Suprapubic skin (tissue), 4 donors: ENCODE data around the gene MME. TPM values are rescaled to one million over a fixed set of nuclear protein-coding genes. Genes with fewer than 3 reads are reported as not detected.

Source experiments
- DNase-seq, 2 donors: peaks; one replicate each; pipeline ENCODE4 v3.0.0-alpha.2; 2019; ENCODE audit warnings: low spot score in 2 of 2
- H3K27ac ChIP-seq: fragments of 200-600 bp; sonication (generic); one replicate; pipeline ENCODE4 v1.5.1; 2019
- H3K27me3 ChIP-seq: fragments of 200-600 bp; sonication (generic); one replicate; pipeline ENCODE4 v1.5.1; 2019
- H3K36me3 ChIP-seq: fragments of 200-600 bp; sonication (generic); one replicate; pipeline ENCODE4 v1.5.1; 2019
- H3K4me1 ChIP-seq: fragments of 200-600 bp; sonication (generic); one replicate; pipeline ENCODE4 v1.5.1; 2019
- H3K4me3 ChIP-seq: fragments of 200-600 bp; sonication (generic); one replicate; pipeline ENCODE4 v1.5.1; 2019; ENCODE audit warnings: mild to moderate bottlenecking
- H3K9me3 ChIP-seq: fragments of 200-600 bp; sonication (generic); one replicate; pipeline ENCODE4 v1.5.1; 2019
- EP300 ChIP-seq: sonication (generic); formaldehyde crosslinking; IDR thresholded peaks from one replicate; pipeline ENCODE4 v1.6.1; 2017; ENCODE audit warnings: antibody characterized with exemption
- POLR2A ChIP-seq, 2 donors: fragments of 450-650 bp; IDR thresholded peaks; one replicate each; pipeline ENCODE4 v1.6.1; 2017; ENCODE audit warnings: antibody characterized with exemption in 2 of 2, mild to moderate bottlenecking in 2 of 2, moderate library complexity in 2 of 2
- POLR2AphosphoS5 ChIP-seq, 3 donors: sonication (generic); formaldehyde crosslinking; IDR thresholded peaks; one replicate each; pipeline ENCODE4 v1.6.1; 2017; ENCODE audit warnings: antibody characterized with exemption in 3 of 3
- WGBS: methylation state at CpG from one replicate; pipeline ENCODE4 v1.1.5; 2018; 5-methylcytosine and 5-hydroxymethylcytosine counted together
- total RNA-seq, 4 donors: library from RNA; depleted of rRNA; stranded (reverse); fragments of >200 nt; gene quantifications; one replicate each; pipeline ENCODE4 v1.1.0, GENCODE V29; 2016
- TF ChIP-seq, protein P1 (sequence below), 2 donors: fragments of 200-600 bp in 1 of 2; fragments of 450-650 bp in 1 of 2; sonication (generic) in 1 of 2; IDR thresholded peaks; one replicate each; pipeline ENCODE4 v1.5.1; 2016 to 2019; ENCODE audit warnings: antibody characterized with exemption in 2 of 2, mild to moderate bottlenecking in 1 of 2, moderate library complexity in 1 of 2

MME gene
- total RNA-seq, 4 donors from 2014 or later, result 1.9 to 8.2 (median 6.4) TPM

GRCh38 chr3:155080692-155081091, 573 bp downstream of the MME start:
- DNase-seq, result no peak
- Histone ChIP-seq H3K9me3 (no peaks in the 10 kb centered on the region), H3K4me3 (peak overlapping the region; percentile 59), H3K4me1 (peaks cover 21% of the 10 kb centered on the region), H3K27me3 (peaks cover 22% of the 10 kb centered on the region), H3K27ac (no peak overlapping the region), H3K36me3 (no peaks in the 10 kb centered on the region)
- WGBS, result 27% methylated on average over 8 of the region's 8 CpGs
- TF ChIP-seq EP300, result no peak
- TF ChIP-seq, protein P1, sequence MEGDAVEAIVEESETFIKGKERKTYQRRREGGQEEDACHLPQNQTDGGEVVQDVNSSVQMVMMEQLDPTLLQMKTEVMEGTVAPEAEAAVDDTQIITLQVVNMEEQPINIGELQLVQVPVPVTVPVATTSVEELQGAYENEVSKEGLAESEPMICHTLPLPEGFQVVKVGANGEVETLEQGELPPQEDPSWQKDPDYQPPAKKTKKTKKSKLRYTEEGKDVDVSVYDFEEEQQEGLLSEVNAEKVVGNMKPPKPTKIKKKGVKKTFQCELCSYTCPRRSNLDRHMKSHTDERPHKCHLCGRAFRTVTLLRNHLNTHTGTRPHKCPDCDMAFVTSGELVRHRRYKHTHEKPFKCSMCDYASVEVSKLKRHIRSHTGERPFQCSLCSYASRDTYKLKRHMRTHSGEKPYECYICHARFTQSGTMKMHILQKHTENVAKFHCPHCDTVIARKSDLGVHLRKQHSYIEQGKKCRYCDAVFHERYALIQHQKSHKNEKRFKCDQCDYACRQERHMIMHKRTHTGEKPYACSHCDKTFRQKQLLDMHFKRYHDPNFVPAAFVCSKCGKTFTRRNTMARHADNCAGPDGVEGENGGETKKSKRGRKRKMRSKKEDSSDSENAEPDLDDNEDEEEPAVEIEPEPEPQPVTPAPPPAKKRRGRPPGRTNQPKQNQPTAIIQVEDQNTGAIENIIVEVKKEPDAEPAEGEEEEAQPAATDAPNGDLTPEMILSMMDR (IDR thresholded peaks at IDR 0.05), result no peak
- TF ChIP-seq POLR2AphosphoS5 (IDR thresholded peaks at IDR 0.05), result no peak
- no peak for TF ChIP-seq POLR2A (IDR thresholded peaks at IDR 0.05)

- 66% methylated on average over 2 of the region's 2 CpGs for WGBS
- DNase-seq, result no peak
- no peak overlapping the region for H3K27ac ChIP-seq
- H3K27me3 ChIP-seq, result peaks cover 16% of the 10 kb centered on the region
- no peaks in the 10 kb centered on the region for H3K9me3 ChIP-seq
- TF ChIP-seq, protein P1 (IDR thresholded peaks at IDR 0.05), result no peak
- no peak for TF ChIP-seq POLR2A (IDR thresholded peaks at IDR 0.05)
- no peak for TF ChIP-seq POLR2AphosphoS5 (IDR thresholded peaks at IDR 0.05)
- no peak for TF ChIP-seq EP300
- no peaks in the 10 kb centered on the region for H3K36me3 ChIP-seq
- H3K4me3 ChIP-seq, result no peak overlapping the region
- peaks cover 21% of the 10 kb centered on the region for H3K4me1 ChIP-seq
These were observed 3.3 kb downstream of the MME start for GRCh38 chr3:155083313-155083905.

- 37% methylated on average over 2 of the region's 2 CpGs for WGBS
- no peak overlapping the region for H3K4me3 ChIP-seq
- TF ChIP-seq EP300 (no peak), POLR2AphosphoS5 (IDR thresholded peaks at IDR 0.05) (no peak), POLR2A (IDR thresholded peaks at IDR 0.05) (no peak)
- TF ChIP-seq, protein P1 (IDR thresholded peaks at IDR 0.05), result no peak
- no peaks in the 10 kb centered on the region for H3K36me3 ChIP-seq
- peaks cover 5% of the 10 kb centered on the region for H3K27me3 ChIP-seq
- peaks cover 14% of the 10 kb centered on the region for H3K4me1 ChIP-seq
- H3K27ac ChIP-seq, result no peak overlapping the region
- H3K9me3 ChIP-seq, result no peaks in the 10 kb centered on the region
- no peak for DNase-seq
These were observed 4.4 kb downstream of the MME start for GRCh38 chr3:155084567-155084966.

DNA sequence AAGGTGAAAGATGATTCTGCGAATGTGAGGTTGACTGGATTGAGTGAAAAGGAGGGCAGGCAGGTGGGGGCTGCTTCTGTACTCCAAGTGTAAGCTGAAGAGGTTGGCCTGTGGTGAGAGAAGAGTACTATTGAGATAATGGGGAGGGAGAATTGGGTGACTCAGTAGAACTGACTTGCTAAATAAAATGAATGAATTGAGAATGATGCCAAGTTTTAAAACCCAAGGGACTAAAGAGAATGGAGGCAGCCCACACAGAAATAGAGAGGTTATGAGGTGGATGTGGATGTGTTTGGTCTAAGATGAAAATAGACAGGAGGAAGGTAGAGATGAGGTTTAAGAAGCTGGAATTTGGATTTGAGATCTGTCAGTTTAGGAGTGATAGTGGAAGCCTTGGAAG, 5.9 kb downstream of the MME start:
- Histone ChIP-seq H3K9me3 (no peaks in the 10 kb centered on the region), H3K4me3 (no peak overlapping the region), H3K36me3 (no peaks in the 10 kb centered on the region), H3K4me1 (peaks cover under 1% of the 10 kb centered on the region), H3K27me3 (no peaks in the 10 kb centered on the region), H3K27ac (no peak overlapping the region)
- no peak for TF ChIP-seq EP300
- TF ChIP-seq POLR2A (IDR thresholded peaks at IDR 0.05), result no peak
- no peak for TF ChIP-seq POLR2AphosphoS5 (IDR thresholded peaks at IDR 0.05)
- TF ChIP-seq, protein P1 (IDR thresholded peaks at IDR 0.05), result no peak
- DNase-seq, result no peak
- WGBS, result 83% methylated on average over 1 of the region's 1 CpG

- Histone ChIP-seq H3K4me1 (no peaks in the 10 kb centered on the region), H3K9me3 (no peaks in the 10 kb centered on the region), H3K4me3 (no peak overlapping the region), H3K36me3 (no peaks in the 10 kb centered on the region), H3K27ac (no peak overlapping the region), H3K27me3 (no peaks in the 10 kb centered on the region)
- TF ChIP-seq POLR2A (IDR thresholded peaks at IDR 0.05) (no peak), EP300 (no peak), POLR2AphosphoS5 (IDR thresholded peaks at IDR 0.05) (no peak)
- TF ChIP-seq, protein P1 (IDR thresholded peaks at IDR 0.05), result no peak
- WGBS, result 85% methylated on average over 2 of the region's 2 CpGs
- no peak for DNase-seq
These were observed 8.7 kb downstream of the MME start for GRCh38 chr3:155088706-155089345.
